Suprapubic skin (tissue), 4 donors: ENCODE measurements around the gene PRSS8.

Experiments used
- EP300 ChIP-seq: sonication (generic); formaldehyde crosslinking; IDR thresholded peaks from one replicate; pipeline ENCODE4 v1.6.1; 2017; ENCODE audit warnings: antibody characterized with exemption
- POLR2A ChIP-seq, 2 donors: fragments of 450-650 bp; IDR thresholded peaks; one replicate each; pipeline ENCODE4 v1.6.1; 2017; ENCODE audit warnings: antibody characterized with exemption in 2 of 2, mild to moderate bottlenecking in 2 of 2, moderate library complexity in 2 of 2
- POLR2AphosphoS5 ChIP-seq, 3 donors: sonication (generic); formaldehyde crosslinking; IDR thresholded peaks; one replicate each; pipeline ENCODE4 v1.6.1; 2017; ENCODE audit warnings: antibody characterized with exemption in 3 of 3
- TF ChIP-seq, protein P1 (sequence below), 2 donors: fragments of 200-600 bp in 1 of 2; fragments of 450-650 bp in 1 of 2; sonication (generic) in 1 of 2; IDR thresholded peaks; one replicate each; pipeline ENCODE4 v1.5.1; 2016 to 2019; ENCODE audit warnings: antibody characterized with exemption in 2 of 2, mild to moderate bottlenecking in 1 of 2, moderate library complexity in 1 of 2

DNA sequence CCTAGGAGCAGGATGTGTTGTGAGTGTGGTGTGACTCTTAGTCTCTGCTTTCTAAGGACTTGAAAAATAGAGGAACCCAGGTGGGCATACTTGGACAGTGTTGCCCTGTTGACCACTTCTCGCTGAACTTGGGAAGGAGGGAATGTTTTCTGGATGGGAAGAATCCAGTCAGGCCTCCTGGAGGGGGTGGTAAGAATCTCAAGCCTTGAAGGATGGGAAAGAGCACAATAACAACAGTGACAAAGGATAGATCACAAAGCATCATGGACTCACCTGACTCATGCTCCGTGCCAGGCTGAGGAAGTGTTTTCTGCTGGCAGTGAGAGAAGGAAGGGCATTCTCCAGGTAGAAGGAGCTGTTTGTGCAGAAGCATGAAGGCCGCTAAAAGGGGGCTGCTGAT is 9.7 kb downstream of the PRSS8 start:
- TF ChIP-seq, protein P1, sequence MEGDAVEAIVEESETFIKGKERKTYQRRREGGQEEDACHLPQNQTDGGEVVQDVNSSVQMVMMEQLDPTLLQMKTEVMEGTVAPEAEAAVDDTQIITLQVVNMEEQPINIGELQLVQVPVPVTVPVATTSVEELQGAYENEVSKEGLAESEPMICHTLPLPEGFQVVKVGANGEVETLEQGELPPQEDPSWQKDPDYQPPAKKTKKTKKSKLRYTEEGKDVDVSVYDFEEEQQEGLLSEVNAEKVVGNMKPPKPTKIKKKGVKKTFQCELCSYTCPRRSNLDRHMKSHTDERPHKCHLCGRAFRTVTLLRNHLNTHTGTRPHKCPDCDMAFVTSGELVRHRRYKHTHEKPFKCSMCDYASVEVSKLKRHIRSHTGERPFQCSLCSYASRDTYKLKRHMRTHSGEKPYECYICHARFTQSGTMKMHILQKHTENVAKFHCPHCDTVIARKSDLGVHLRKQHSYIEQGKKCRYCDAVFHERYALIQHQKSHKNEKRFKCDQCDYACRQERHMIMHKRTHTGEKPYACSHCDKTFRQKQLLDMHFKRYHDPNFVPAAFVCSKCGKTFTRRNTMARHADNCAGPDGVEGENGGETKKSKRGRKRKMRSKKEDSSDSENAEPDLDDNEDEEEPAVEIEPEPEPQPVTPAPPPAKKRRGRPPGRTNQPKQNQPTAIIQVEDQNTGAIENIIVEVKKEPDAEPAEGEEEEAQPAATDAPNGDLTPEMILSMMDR (IDR thresholded peaks at IDR 0.05): no peak
- TF ChIP-seq POLR2A (IDR thresholded peaks at IDR 0.05) (no peak), POLR2AphosphoS5 (IDR thresholded peaks at IDR 0.05) (no peak), EP300 (no peak)
